ENCODE measurements around the gene VASH2. TPM values are rescaled to one million over a fixed set of nuclear protein-coding genes. Genes with fewer than 3 reads are reported as not detected.

VASH2 gene
- total RNA-seq, 1 experiment from 2014 or later: 5.8 TPM

DNA sequence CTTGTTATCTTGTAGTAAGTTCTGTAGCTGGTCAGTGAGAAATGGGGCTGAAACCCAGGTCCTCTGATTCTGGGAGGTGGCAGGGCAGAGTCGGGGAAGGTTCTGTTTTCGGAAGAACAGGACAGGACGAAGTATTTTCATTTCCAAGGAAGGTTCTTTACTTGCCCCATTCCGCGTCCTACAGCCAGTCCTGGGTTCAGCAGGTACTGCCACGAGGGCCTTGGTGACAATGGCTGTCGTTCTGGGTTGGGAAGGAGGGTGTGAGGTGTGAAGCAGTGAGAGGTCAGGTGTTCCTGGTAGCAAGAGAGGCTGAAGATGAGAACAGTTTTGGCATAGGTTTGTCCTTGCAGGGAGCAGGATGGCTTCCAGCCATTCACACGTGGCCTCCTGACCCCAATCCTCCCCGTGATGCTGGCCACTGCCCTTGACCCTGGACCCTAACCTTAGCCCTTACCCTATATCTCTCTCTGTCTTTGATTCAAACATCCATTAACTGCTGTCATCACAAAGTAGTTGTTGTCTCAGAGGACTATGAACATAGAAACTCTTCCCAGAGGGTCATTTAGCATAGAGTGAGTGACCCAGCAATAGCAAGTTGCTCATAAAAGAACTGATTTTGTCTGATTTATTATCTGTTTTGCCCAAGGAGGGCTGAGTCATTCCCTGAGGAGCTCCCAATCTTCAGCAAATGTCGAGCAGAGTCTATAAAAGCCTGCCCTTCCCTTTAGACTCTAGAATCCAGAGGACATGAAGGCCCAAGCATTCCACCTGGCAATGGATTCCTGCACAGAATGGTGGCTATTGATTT is 25.0 kb downstream of the VASH2 start:
- CTCF ChIA-PET: no interaction called here
- H3K27me3 Mint-ChIP-seq (ENCODE audit: unreplicated experiment): no peaks in the 10 kb centered on the region
- no peaks in the 10 kb centered on the region for H3K9me3 Mint-ChIP-seq (ENCODE audit: low read depth, unreplicated experiment)
- no peak overlapping the region for H3K4me3 Mint-ChIP-seq (ENCODE audit: low read depth, unreplicated experiment)
- intact Hi-C loops (cut with micrococcal nuclease; ENCODE audit: unreplicated experiment): no loop called here
- no TSS peak for BruUV-seq (replicated peaks)
- H3K36me3 Mint-ChIP-seq (ENCODE audit: insufficient read depth, unreplicated experiment): no peaks in the 10 kb centered on the region
- TF ChIP-seq CTCF (IDR thresholded peaks at IDR 0.05; ENCODE audit: unreplicated experiment): no peak
- H3K4me1 Mint-ChIP-seq (ENCODE audit: low read depth, unreplicated experiment): no peaks in the 10 kb centered on the region
- no peak overlapping the region for H3K27ac Mint-ChIP-seq (ENCODE audit: unreplicated experiment)
- no peak for DNase-seq

- intact Hi-C loops (cut with micrococcal nuclease; ENCODE audit: unreplicated experiment): no loop called here
- DNase-seq: no peak
- BruUV-seq (replicated peaks): no TSS peak
- CTCF ChIA-PET: interaction anchor here (0.7 kb wide), 1 partner anchor 13 kb away, joined by 3 read pairs; no protein-coding TSS in a partner anchor
- no peaks in the 10 kb centered on the region for H3K9me3 Mint-ChIP-seq (ENCODE audit: low read depth, unreplicated experiment)
- no peaks in the 10 kb centered on the region for H3K36me3 Mint-ChIP-seq (ENCODE audit: insufficient read depth, unreplicated experiment)
- no peak overlapping the region for H3K27ac Mint-ChIP-seq (ENCODE audit: unreplicated experiment)
- H3K27me3 Mint-ChIP-seq (ENCODE audit: unreplicated experiment): no peaks in the 10 kb centered on the region
- H3K4me3 Mint-ChIP-seq (ENCODE audit: low read depth, unreplicated experiment): no peak overlapping the region
- TF ChIP-seq CTCF (IDR thresholded peaks at IDR 0.05; ENCODE audit: unreplicated experiment): no peak
- H3K4me1 Mint-ChIP-seq (ENCODE audit: low read depth, unreplicated experiment): no peaks in the 10 kb centered on the region
Observed at GRCh38 chr1:212976586-212976985, 26.2 kb downstream of the VASH2 start.

DNA sequence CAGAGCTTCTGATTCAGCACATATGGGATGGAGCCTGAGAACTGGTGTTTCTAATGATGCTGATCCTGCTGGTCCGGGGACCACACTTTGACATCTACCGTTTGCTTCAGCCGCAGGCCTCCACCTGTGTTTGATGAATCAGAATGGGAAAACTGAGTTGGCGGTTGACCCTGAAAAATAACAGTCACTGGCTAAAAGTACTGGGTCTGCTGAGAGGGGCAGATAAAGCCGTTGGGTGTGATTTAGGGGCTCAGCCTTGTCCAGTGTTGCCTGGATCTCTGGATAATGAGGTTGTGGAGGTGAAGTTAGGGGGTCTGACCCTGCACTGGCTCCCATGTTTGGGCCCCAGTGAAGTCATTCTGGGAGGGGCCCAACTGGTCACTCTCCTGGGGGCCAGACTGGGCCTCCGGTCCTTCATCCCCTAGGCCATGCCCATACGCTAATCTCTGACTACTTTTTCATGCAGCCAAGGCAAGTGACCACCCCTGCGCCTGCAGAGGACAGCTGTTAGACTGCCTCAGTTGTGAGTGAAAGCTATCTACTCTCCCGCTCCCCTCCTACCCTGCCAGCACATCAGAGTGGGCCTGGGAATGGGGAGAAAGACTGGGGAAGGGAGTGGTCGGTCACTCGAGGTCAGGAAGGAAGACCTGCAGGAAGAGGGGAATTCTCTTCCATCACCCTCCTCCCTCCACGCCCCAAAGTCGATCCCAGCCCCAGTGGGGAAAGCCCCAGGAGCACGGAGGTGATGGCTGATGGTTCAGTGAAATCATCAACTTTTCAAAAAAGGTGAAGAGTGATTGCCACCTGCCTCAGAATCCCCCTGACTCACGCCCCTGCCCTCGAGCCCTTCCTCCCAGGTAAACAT is 27.7 kb downstream of the VASH2 start:
- Mint-ChIP-seq H3K27me3 (ENCODE audit: unreplicated experiment) (no peaks in the 10 kb centered on the region), H3K36me3 (ENCODE audit: insufficient read depth, unreplicated experiment) (no peaks in the 10 kb centered on the region), H3K4me3 (ENCODE audit: low read depth, unreplicated experiment) (no peak overlapping the region), H3K9me3 (ENCODE audit: low read depth, unreplicated experiment) (no peaks in the 10 kb centered on the region), H3K4me1 (ENCODE audit: low read depth, unreplicated experiment) (no peaks in the 10 kb centered on the region), H3K27ac (ENCODE audit: unreplicated experiment) (no peak overlapping the region)
- intact Hi-C loops (cut with micrococcal nuclease; ENCODE audit: unreplicated experiment): no loop called here
- no peak for DNase-seq
- TF ChIP-seq CTCF (IDR thresholded peaks at IDR 0.05; ENCODE audit: unreplicated experiment): no peak
- CTCF ChIA-PET: no interaction called here
- BruUV-seq (replicated peaks): no TSS peak

DNA sequence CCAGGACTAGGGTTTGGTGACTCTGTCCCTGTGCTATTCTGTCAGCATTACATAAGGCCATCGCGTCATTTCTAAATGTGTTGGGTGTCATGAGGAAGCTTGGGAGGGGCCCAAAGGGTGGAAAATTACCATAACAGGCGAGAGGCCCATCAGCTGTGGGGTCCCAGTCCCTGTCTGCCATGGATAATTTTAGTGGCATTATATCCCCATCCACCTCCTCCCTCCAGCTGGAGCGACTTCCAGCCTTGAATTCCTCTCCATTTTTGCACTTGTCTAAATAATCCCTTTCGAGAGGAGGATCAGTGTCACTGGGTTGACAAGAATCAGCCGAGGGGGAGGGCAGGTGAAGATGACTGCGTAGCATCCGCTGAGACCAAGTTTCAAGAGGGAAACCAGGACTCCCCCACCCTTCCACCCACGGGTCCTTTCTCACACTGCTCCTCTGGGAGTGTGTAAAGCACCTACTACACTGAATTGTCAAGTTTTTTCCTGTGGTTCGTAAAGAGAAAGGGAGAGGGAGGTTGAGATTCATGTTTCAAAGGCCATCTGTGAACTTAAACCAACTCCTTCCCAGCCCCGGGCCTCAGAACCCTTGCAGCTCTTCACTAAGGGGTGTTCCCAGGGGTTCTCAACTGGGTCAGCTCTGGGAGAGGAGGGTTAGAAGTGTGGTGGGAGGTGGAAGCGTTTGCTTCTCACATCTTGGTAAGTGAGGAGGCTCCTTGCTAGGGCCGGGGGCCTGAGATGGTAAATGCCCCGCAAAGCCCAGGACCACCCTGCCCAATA is 29.2 kb downstream of the VASH2 start:
- CTCF ChIA-PET: no interaction called here
- Mint-ChIP-seq H3K36me3 (ENCODE audit: insufficient read depth, unreplicated experiment) (no peaks in the 10 kb centered on the region), H3K27ac (ENCODE audit: unreplicated experiment) (no peak overlapping the region), H3K4me1 (ENCODE audit: low read depth, unreplicated experiment) (no peaks in the 10 kb centered on the region), H3K4me3 (ENCODE audit: low read depth, unreplicated experiment) (no peak overlapping the region), H3K9me3 (ENCODE audit: low read depth, unreplicated experiment) (no peaks in the 10 kb centered on the region), H3K27me3 (ENCODE audit: unreplicated experiment) (no peaks in the 10 kb centered on the region)
- no TSS peak for BruUV-seq (replicated peaks)
- TF ChIP-seq CTCF (IDR thresholded peaks at IDR 0.05; ENCODE audit: unreplicated experiment): no peak
- DNase-seq: no peak
- intact Hi-C loops (cut with micrococcal nuclease; ENCODE audit: unreplicated experiment): no loop called here

All from Calu3 (cell line).